Kidney (tissue), 14 donors: Measurements from ENCODE around the gene PGLYRP2. TPM values are rescaled to one million over a fixed set of nuclear protein-coding genes. Genes with fewer than 3 reads are reported as not detected.

Source experiments
- DNase-seq, 5 donors: peaks; one replicate each; pipeline ENCODE4 v3.0.0-alpha.2; 2013 to 2020
- FAIRE-seq: peaks from 2 replicates; lab custom pipeline; 2012; peaks lifted over from hg19 to GRCh38; lab: Jason Lieb, UNC
- H3K27ac ChIP-seq, 2 donors: one replicate each; pipeline ENCODE4 v1.7.0; 2013; ENCODE audit warnings: low read depth in 2 of 2, low read length in 2 of 2, inconsistent platforms in 1 of 2
- H3K27me3 ChIP-seq: one replicate; pipeline ENCODE4 v1.7.1; 2013; ENCODE audit warnings: low read length, inconsistent platforms; ENCODE audit not compliant: control insufficient read depth, insufficient read depth
- H3K36me3 ChIP-seq, 3 donors: one replicate each; pipeline versions ENCODE4 v1.7.0 to v1.7.1; 2013; ENCODE audit warnings: low read length in 3 of 3, control low read depth in 1 of 3, inconsistent platforms in 1 of 3; ENCODE audit not compliant: insufficient read depth in 3 of 3, control insufficient read depth in 2 of 3
- H3K4me1 ChIP-seq, 3 donors: one replicate each; pipeline versions ENCODE4 v1.7.0 to v1.7.1; 2013; ENCODE audit warnings: low read length in 3 of 3, inconsistent platforms in 1 of 3, low read depth in 1 of 3; ENCODE audit not compliant: control insufficient read depth in 2 of 3, insufficient read depth in 2 of 3
- H3K4me3 ChIP-seq, 3 donors: one replicate each; pipeline versions ENCODE4 v1.7.0 to v1.8.1; 2013; ENCODE audit warnings: low read length in 3 of 3, control low read depth in 1 of 3, inconsistent platforms in 1 of 3
- H3K9ac ChIP-seq, 3 donors: one replicate each; pipeline versions ENCODE4 v1.7.0 to v1.7.1; 2013; ENCODE audit warnings: low read length in 3 of 3, control low read depth in 1 of 3, inconsistent platforms in 1 of 3
- H3K9me3 ChIP-seq, 3 donors: one replicate each; pipeline versions ENCODE4 v1.7.0 to v1.7.1; 2013; ENCODE audit warnings: low read length in 3 of 3, control low read depth in 1 of 3, inconsistent platforms in 1 of 3; ENCODE audit not compliant: control insufficient read depth in 2 of 3, insufficient read depth in 1 of 3
- CTCF ChIP-seq: IDR thresholded peaks from 3 replicates; pipeline ENCODE4 v1.5.1; 2012; ENCODE audit warnings: mild to moderate bottlenecking, moderate library complexity, borderline replicate concordance; ENCODE audit not compliant: insufficient read depth; ENCODE audit errors: extremely low read depth
- intact Hi-C: fragments of 100-400 bp; cut with DNase I; formaldehyde crosslinking; loops from one replicate; pipeline ENCODE4 v1.11.1; 2022
- polyA plus RNA-seq: library from polyadenylated mRNA; stranded (reverse); fragments of 350-450 nt; fragmentation: Illumina TruSeq; extraction: RNeasy Lipid Tissue Mini Kit (QIAGEN cat#74804); gene quantifications from one replicate; pipeline ENCODE4 v1.2.3, GENCODE V29; 2014; ENCODE audit warnings: low read depth, low replicate concordance; ENCODE audit not compliant: insufficient read depth
- total RNA-seq: library from RNA; stranded (reverse); fragmentation: NEBNext Ultra II Directional; extraction: Animal tissue kit (Norgen Biotek cat#: 25700); gene quantifications from one replicate; pipeline ENCODE4 v1.2.1, GENCODE V29; 2021
- donor health status: control.
- donor health status: control.
- donor health status: control.
- donor health status: control.
- donor health status: control.
- donor health status: DM: yes; HTN: yes; CAD: no.
- donor health status: Normal renal cell carcinoma (clear cell type).

Gene PGLYRP2
- total and polyA plus RNA-seq, 2 donors from 2014 or later = not detected

GRCh38 chr19:15422296-15423075 is 56.8 kb downstream of the PGLYRP2 start:
- no peak for TF ChIP-seq CTCF
- no peaks in the 10 kb centered on the region for H3K27me3 ChIP-seq
- H3K9me3 ChIP-seq = no peaks in the 10 kb centered on the region
- no peak overlapping the region for H3K4me3 ChIP-seq
- intact Hi-C loops = no loop called here
- DNase-seq = no peak
- H3K27ac ChIP-seq = no peak overlapping the region
- H3K9ac ChIP-seq = no peak overlapping the region
- peaks cover 0 to 6% (median under 1%) of the 10 kb centered on the region in 3 donors for H3K4me1 ChIP-seq
- FAIRE-seq = no peak
- H3K36me3 ChIP-seq = peaks cover 5 to 15% (median 11%) of the 10 kb centered on the region in 3 donors

- no peak overlapping the region for H3K4me3 ChIP-seq
- H3K27me3 ChIP-seq = no peaks in the 10 kb centered on the region
- intact Hi-C loops = no loop called here
- no peak overlapping the region for H3K9ac ChIP-seq
- no peaks in the 10 kb centered on the region for H3K9me3 ChIP-seq
- no peak for TF ChIP-seq CTCF
- no peak overlapping the region for H3K27ac ChIP-seq
- no peak for DNase-seq
- H3K4me1 ChIP-seq = peaks cover 0 to 10% (median 7%) of the 10 kb centered on the region in 3 donors
- FAIRE-seq = no peak
- peaks cover 5 to 11% (median 10%) of the 10 kb centered on the region in 3 donors for H3K36me3 ChIP-seq
Observed at GRCh38 chr19:15421721-15422260, 57.5 kb downstream of the PGLYRP2 start.

GRCh38 chr19:15421136-15421695 is 58.1 kb downstream of the PGLYRP2 start:
- Histone ChIP-seq H3K27me3 (no peaks in the 10 kb centered on the region), H3K9me3 (no peaks in the 10 kb centered on the region), H3K36me3 (peaks cover 4 to 7% (median 5%) of the 10 kb centered on the region in 3 donors), H3K4me3 (no peak overlapping the region), H3K9ac (no peak overlapping the region), H3K27ac (no peak overlapping the region), H3K4me1 (peaks cover 0 to 16% (median 13%) of the 10 kb centered on the region in 3 donors)
- DNase-seq (no peak), FAIRE-seq (no peak)
- intact Hi-C loops = no loop called here
- TF ChIP-seq CTCF = no peak
